GM12878 (cell line): ENCODE measurements around the gene PHLDA2. TPM values are rescaled to one million over a fixed set of nuclear protein-coding genes. Genes with fewer than 3 reads are reported as not detected.

Experiments
- CHD2 ChIP-seq: IDR thresholded peaks from 2 replicates; pipeline ENCODE4 v1.6.1; 2011; ENCODE audit warnings: low read depth, low read length, improper control_type of control experiment, borderline replicate concordance
- ESRRA ChIP-seq: IDR thresholded peaks from 2 replicates; pipeline ENCODE4 v1.6.1; 2012; ENCODE audit warnings: mild to moderate bottlenecking, low read length, improper control_type of control experiment
- IKZF2 ChIP-seq, 2 experiments: fragments of 450-650 bp; IDR thresholded peaks; 2 replicates each; pipeline ENCODE4 v1.6.1; 2017; ENCODE audit warnings: mild to moderate bottlenecking in 2 of 2, moderate library complexity in 2 of 2
- JUND ChIP-seq: IDR thresholded peaks from 2 replicates; pipeline ENCODE4 v1.6.1; 2012; ENCODE audit warnings: low read depth, mild to moderate bottlenecking, low read length, improper control_type of control experiment, moderate library complexity
- MTA2 ChIP-seq: fragments of 450-650 bp; IDR thresholded peaks from 2 replicates; pipeline ENCODE4 v1.6.1; 2016; ENCODE audit warnings: low read depth, mild to moderate bottlenecking, moderate library complexity
- MTA3 ChIP-seq: IDR thresholded peaks from 2 replicates; pipeline ENCODE4 v1.6.1; 2012; ENCODE audit warnings: low read length, inconsistent platforms, borderline replicate concordance
- MYB ChIP-seq: fragments of 150-350 bp; IDR thresholded peaks from 2 replicates; pipeline ENCODE4 v1.6.1; 2014; ENCODE audit warnings: mild to moderate bottlenecking, low read depth, low read length, borderline replicate concordance
- NFYA ChIP-seq: IDR thresholded peaks from 2 replicates; pipeline ENCODE4 v1.6.1; 2011; ENCODE audit warnings: low read depth, mild to moderate bottlenecking, low read length, improper control_type of control experiment, borderline replicate concordance
- SPI1 ChIP-seq: IDR thresholded peaks from 2 replicates; pipeline ENCODE4 v1.6.1; 2011; ENCODE audit warnings: low read depth, mild to moderate bottlenecking, low read length, moderate library complexity, borderline replicate concordance; ENCODE audit not compliant: insufficient read depth
- ZZZ3 ChIP-seq: IDR thresholded peaks from 2 replicates; pipeline ENCODE4 v1.6.1; 2011; ENCODE audit warnings: low read depth; ENCODE audit not compliant: control insufficient read depth, insufficient read length
- polyA plus RNA-seq, 11 experiments: library from polyadenylated mRNA; depleted of rRNA in 4 of 11; unstranded in 6 of 11; stranded (reverse) in 5 of 11; fragments of >200 nt; fragmentation: Nextera tagmentation in 4 of 11; fragmentation: Illumina TruSeq in 1 of 11; extraction: Ambion mirVana in 4 of 11; extraction: Trizol in 1 of 11; gene quantifications; 1 replicate in 1 of 11; 2 replicates in 10 of 11; pipeline versions ENCODE4 v1.2.1 to v1.2.3, GENCODE V29; 2011 to 2016; ENCODE audit warnings: inconsistent platforms in 2 of 11, missing spikeins in 2 of 11, low read depth in 1 of 11
- total RNA-seq, 4 experiments: library from RNA; depleted of rRNA in 3 of 4; stranded (reverse); fragments of >200 nt in 3 of 4; fragmentation: Illumina TruSeq in 1 of 4; extraction: Trizol in 1 of 4; gene quantifications; 2 replicates each; pipeline versions ENCODE4 v1.2.1 to v1.2.3, GENCODE V29; 2013 to 2021
- TF ChIP-seq, protein P1 (sequence below): IDR thresholded peaks from 2 replicates; pipeline ENCODE4 v1.6.1; 2012; ENCODE audit warnings: mild to moderate bottlenecking, low read depth, low read length
- TF ChIP-seq, protein P2 (sequence below): IDR thresholded peaks from 2 replicates; pipeline ENCODE4 v1.6.1; 2012; ENCODE audit warnings: improper control_type of control experiment, low read depth, low read length; ENCODE audit not compliant: insufficient replicate concordance
- TF ChIP-seq, protein P3 (sequence below): fragments of 450-650 bp; IDR thresholded peaks from 2 replicates; pipeline ENCODE4 v1.6.1; 2017; ENCODE audit warnings: mild to moderate bottlenecking, moderate library complexity
- TF ChIP-seq, protein P4 (sequence below): IDR thresholded peaks from 2 replicates; pipeline ENCODE4 v1.6.1; 2011; ENCODE audit warnings: low read depth, mild to moderate bottlenecking, low read length, moderate library complexity, borderline replicate concordance; ENCODE audit errors: extremely low read depth

Gene PHLDA2
- total and polyA plus RNA-seq, 10 of the 15 experiments (the other 5 are each of a cell fraction or from before 2014, with no cell fraction given): 0.15 to 0.49 (median 0.16) TPM; not detected in 7

DNA sequence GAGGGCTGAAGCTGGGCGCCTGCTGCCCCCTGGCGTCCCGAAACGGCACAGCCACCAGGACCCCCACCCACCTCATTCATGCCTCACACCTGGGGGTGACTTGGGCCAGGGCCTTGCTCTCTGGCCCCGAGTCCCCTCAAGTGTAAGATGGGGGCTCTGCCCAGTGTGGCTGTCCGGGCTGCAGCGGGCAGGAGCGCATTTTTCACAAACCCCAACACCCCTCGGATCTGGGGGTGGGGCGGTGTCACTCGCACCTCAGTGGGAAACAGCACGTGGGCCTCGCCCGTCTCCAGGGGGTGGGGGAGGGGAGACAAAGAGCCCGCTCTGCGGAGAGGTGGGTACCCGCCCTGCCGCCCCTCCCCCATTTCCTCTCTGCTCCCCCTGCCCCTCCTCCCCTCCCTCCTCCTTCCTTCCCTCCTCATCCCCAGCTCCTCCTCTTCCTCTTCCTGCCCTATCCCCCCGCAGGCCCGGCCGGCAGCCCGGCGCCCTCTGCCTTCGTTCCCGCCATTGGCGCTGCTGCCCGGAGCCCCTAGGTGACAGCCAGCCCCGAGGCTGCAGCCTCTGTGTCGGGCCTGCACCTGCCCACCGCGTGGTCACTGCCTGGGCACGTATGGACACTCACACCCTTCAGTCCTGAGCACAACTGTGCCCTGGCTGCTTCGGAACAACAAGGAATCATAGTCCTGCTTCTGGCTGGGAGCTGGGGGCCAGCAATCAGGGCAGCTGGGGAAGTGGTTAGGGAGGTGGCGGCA lies 36.8 kb downstream of the PHLDA2 start (continued):
- TF ChIP-seq, protein P1, sequence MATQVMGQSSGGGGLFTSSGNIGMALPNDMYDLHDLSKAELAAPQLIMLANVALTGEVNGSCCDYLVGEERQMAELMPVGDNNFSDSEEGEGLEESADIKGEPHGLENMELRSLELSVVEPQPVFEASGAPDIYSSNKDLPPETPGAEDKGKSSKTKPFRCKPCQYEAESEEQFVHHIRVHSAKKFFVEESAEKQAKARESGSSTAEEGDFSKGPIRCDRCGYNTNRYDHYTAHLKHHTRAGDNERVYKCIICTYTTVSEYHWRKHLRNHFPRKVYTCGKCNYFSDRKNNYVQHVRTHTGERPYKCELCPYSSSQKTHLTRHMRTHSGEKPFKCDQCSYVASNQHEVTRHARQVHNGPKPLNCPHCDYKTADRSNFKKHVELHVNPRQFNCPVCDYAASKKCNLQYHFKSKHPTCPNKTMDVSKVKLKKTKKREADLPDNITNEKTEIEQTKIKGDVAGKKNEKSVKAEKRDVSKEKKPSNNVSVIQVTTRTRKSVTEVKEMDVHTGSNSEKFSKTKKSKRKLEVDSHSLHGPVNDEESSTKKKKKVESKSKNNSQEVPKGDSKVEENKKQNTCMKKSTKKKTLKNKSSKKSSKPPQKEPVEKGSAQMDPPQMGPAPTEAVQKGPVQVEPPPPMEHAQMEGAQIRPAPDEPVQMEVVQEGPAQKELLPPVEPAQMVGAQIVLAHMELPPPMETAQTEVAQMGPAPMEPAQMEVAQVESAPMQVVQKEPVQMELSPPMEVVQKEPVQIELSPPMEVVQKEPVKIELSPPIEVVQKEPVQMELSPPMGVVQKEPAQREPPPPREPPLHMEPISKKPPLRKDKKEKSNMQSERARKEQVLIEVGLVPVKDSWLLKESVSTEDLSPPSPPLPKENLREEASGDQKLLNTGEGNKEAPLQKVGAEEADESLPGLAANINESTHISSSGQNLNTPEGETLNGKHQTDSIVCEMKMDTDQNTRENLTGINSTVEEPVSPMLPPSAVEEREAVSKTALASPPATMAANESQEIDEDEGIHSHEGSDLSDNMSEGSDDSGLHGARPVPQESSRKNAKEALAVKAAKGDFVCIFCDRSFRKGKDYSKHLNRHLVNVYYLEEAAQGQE: no peak
- TF ChIP-seq SPI1: 0 out of 2 replicates have a peak, but pooled peaks have one; percentile 47
- TF ChIP-seq, protein P2, sequence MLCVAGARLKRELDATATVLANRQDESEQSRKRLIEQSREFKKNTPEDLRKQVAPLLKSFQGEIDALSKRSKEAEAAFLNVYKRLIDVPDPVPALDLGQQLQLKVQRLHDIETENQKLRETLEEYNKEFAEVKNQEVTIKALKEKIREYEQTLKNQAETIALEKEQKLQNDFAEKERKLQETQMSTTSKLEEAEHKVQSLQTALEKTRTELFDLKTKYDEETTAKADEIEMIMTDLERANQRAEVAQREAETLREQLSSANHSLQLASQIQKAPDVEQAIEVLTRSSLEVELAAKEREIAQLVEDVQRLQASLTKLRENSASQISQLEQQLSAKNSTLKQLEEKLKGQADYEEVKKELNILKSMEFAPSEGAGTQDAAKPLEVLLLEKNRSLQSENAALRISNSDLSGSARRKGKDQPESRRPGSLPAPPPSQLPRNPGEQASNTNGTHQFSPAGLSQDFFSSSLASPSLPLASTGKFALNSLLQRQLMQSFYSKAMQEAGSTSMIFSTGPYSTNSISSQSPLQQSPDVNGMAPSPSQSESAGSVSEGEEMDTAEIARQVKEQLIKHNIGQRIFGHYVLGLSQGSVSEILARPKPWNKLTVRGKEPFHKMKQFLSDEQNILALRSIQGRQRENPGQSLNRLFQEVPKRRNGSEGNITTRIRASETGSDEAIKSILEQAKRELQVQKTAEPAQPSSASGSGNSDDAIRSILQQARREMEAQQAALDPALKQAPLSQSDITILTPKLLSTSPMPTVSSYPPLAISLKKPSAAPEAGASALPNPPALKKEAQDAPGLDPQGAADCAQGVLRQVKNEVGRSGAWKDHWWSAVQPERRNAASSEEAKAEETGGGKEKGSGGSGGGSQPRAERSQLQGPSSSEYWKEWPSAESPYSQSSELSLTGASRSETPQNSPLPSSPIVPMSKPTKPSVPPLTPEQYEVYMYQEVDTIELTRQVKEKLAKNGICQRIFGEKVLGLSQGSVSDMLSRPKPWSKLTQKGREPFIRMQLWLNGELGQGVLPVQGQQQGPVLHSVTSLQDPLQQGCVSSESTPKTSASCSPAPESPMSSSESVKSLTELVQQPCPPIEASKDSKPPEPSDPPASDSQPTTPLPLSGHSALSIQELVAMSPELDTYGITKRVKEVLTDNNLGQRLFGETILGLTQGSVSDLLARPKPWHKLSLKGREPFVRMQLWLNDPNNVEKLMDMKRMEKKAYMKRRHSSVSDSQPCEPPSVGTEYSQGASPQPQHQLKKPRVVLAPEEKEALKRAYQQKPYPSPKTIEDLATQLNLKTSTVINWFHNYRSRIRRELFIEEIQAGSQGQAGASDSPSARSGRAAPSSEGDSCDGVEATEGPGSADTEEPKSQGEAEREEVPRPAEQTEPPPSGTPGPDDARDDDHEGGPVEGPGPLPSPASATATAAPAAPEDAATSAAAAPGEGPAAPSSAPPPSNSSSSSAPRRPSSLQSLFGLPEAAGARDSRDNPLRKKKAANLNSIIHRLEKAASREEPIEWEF: no peak
- no peak for TF ChIP-seq MYB
- peak; percentile 26; the same call in 1 of the 2 replicates for TF ChIP-seq MTA2
- no peak for TF ChIP-seq ESRRA
- TF ChIP-seq ZZZ3: no peak
- no peak for TF ChIP-seq MTA3
- TF ChIP-seq, protein P3, sequence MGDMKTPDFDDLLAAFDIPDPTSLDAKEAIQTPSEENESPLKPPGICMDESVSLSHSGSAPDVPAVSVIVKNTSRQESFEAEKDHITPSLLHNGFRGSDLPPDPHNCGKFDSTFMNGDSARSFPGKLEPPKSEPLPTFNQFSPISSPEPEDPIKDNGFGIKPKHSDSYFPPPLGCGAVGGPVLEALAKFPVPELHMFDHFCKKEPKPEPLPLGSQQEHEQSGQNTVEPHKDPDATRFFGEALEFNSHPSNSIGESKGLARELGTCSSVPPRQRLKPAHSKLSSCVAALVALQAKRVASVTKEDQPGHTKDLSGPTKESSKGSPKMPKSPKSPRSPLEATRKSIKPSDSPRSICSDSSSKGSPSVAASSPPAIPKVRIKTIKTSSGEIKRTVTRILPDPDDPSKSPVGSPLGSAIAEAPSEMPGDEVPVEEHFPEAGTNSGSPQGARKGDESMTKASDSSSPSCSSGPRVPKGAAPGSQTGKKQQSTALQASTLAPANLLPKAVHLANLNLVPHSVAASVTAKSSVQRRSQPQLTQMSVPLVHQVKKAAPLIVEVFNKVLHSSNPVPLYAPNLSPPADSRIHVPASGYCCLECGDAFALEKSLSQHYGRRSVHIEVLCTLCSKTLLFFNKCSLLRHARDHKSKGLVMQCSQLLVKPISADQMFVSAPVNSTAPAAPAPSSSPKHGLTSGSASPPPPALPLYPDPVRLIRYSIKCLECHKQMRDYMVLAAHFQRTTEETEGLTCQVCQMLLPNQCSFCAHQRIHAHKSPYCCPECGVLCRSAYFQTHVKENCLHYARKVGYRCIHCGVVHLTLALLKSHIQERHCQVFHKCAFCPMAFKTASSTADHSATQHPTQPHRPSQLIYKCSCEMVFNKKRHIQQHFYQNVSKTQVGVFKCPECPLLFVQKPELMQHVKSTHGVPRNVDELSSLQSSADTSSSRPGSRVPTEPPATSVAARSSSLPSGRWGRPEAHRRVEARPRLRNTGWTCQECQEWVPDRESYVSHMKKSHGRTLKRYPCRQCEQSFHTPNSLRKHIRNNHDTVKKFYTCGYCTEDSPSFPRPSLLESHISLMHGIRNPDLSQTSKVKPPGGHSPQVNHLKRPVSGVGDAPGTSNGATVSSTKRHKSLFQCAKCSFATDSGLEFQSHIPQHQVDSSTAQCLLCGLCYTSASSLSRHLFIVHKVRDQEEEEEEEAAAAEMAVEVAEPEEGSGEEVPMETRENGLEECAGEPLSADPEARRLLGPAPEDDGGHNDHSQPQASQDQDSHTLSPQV: no peak
- peak in 1 of 2 experiments; percentile 36; a peak in 1 of 4 replicates for TF ChIP-seq IKZF2 (IDR thresholded peaks at IDR 0.05)
- TF ChIP-seq NFYA: no peak
- 0 out of 2 replicates have a peak, but pooled peaks have one; percentile 34 for TF ChIP-seq CHD2
- TF ChIP-seq JUND: no peak
- TF ChIP-seq, protein P4, sequence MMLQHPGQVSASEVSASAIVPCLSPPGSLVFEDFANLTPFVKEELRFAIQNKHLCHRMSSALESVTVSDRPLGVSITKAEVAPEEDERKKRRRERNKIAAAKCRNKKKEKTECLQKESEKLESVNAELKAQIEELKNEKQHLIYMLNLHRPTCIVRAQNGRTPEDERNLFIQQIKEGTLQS: no peak
